ENCODE results near the gene SPP2.

Gene SPP2

DNA sequence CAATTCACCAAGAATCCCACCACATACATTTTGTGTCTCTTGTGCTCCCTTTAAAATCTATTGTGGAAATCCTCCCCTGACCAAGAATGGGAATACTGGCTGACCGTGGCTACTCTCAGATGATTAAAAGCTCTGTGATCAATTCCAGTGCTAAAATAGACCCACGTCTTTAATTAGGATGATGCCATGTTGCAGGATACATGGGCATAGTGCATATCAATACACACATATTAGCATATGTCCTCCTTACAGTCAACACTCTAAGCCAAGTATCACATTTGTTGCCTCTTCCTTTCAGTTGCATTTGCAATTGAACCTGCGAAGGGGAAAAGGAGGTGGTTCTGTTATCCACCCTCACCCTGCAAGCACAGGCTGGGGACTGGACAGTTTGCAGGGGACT lies 41.8 kb downstream of the SPP2 start:
- no peak for DNase-seq (ENCODE audit: low read depth in 3 of 3)

DNA sequence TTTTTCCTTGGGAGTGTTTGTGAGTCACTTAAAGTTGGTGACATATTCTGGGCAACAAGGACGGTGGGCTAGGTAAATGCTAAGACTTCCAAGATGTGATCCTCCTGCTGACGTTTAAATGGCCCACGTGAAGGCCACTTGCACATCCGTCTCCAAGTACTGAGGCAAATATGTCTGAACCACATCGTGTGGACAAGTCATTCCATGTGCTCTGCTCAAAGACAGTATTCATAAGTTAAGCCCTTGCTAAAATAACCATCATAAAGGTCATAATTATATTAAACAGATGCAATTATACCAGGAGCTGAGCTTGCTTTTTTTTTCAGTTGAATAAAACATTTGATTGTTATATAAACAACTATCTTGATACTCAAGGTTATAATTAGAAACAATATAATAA lies 44.8 kb downstream of the SPP2 start:
- DNase-seq (ENCODE audit: low read depth in 3 of 3) = no peak

DNA sequence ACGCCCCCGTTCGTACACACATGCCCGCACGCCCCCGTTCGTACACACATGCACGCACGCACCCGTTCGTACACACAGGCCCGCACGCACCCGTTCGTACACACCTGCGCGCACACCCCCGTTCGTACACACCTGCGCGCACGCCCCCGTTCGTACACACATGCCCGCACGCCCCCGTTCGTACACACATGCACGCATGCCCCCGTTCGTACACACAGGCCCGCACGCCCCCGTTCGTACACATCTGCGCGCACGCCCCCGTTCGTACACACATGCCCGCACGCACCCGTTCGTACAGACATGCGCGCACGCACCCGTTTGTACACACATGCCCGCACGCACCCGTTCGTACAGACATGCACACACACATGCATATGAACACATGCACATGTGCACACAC lies 45.7 kb downstream of the SPP2 start:
- no peak for DNase-seq (ENCODE audit: low read depth in 3 of 3)

DNA sequence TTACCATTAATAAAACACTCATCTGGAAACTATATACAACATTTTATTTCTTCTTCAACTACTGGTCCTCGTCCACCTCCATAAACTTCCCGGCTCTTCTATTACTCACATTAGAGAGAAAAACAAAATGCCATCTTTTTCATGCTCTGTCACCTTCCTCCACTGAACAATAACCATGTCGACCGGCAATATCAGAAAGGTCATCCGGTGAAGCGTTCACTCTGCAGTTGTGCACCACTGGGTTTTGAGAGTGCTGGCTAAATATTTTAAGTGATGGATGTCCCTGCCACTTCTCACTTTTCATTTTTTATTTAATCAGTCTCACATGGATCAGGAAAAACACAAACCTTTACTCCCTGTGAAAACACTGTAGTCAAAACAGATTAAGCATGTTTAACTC lies 48.2 kb downstream of the SPP2 start:
- no peak for DNase-seq (ENCODE audit: low read depth in 3 of 3)

DNA sequence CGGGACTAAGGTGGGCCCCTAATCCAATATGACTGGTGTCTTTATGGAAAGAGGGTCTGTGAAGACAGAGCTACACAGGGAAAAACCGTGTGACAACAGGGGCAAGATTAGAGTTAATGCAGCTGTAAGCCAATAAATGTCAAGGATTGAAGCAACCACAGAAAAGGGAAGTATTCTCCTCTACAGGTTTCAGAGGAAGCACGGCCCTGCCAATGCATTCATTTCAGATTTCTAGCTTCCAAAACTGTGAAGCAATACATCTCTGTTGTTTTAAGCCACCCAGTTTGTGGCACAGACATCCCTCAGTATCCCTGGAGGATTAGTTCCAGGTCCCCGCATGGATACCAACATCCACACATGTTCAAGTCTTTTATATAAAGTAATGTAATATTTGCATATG lies 48.8 kb downstream of the SPP2 start:
- no peak for DNase-seq (ENCODE audit: low read depth in 3 of 3)

DNA sequence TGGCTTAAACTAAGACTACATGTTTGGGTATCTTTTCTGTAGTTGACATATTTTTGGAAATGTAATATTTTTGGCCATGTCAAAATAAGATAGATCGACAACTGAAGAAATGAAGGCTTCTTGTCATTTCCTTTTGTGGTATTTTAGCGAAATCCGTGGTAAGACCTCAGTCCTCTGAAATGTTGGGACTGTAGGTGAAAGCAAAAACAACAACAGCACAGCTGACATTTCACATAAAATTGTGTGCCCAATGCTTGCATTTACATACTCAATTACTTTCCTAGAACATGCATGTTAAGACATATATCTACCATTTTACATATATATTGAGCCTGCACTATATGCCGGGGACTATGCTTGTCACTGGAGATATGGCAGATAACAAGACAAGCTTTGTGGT lies 50.2 kb downstream of the SPP2 start:
- DNase-seq (ENCODE audit: low read depth in 3 of 3) = no peak

DNA sequence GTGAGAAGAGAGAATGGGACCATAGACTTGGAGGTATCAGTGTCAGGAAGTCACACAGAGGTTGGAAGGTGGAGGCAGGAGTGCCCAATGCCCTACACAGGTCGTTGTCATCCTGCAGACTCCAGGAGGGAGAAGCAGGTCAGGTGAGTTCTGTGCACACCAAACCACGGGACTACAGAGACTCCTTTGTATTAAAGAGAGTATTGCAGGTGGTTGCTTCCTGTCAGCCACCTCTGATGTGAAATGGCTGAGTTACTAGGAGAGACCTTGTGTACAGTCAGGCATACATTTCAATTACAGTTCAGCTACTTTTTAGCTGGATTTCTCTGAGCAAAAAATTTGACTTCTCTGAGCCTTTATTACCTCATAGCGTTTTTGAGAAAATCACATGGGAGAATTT lies 51.6 kb downstream of the SPP2 start:
- no peak for DNase-seq (ENCODE audit: low read depth in 3 of 3)

DNA sequence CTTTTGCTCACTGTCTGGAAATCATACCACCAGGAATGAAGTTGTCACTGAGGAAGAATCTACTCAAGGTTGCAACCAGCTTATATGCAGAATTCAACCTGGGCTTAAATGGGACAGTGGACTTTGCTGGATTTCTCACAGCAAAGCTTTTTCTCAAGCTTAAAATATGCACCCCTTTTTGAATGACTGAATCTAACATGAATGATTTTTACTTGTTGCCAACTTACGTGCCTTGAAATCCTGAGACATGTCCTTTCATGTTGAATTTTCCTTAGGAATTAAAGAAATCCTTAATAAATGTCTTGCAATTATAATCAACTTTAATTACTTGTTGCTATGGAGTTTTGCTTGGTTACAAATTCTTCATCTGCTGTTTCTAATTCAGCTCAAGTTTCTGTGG lies 57.4 kb downstream of the SPP2 start:
- no peak for DNase-seq (ENCODE audit: low read depth in 3 of 3)

DNA sequence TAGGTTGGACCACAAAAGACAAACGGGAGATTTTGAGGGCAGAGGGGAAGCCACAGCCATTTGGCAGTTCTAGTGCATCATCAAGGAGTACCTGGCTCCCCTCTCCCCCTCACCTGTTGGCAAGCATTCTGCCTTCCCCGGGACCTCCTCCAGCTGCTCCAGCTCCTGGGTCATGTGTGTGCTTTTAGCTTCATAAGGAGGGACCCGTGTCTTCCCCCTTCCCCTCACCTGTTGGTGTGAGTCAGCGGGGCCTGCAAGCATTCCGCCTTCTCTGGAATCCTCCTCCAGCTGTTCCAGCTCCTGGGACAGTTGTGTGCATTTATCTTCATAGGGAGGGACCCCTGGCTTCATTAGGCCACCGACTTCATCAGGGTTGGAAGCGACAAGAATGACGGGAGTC lies 58.8 kb downstream of the SPP2 start:
- no peak for DNase-seq (ENCODE audit: low read depth in 3 of 3)

DNA sequence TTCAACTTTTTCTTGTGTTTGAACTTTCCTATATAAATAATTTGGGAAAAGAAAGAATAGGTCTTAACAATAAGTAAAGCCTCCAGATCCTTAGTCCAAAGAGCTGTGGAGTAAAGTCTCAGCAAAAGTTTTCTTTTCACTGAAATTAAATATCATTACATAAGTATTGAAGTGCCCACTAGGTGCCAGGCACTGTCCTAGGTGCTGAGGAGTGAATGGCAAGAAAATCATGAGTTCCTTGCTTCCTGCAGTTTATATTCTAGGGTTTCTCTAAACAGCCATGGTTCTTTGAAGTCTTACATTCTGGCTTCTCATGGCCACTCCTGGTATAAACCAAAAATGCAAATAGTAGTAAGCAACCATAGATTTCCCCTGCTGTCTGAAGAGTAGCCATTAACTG lies 59.7 kb downstream of the SPP2 start:
- no peak for DNase-seq (ENCODE audit: low read depth in 3 of 3)

DNA sequence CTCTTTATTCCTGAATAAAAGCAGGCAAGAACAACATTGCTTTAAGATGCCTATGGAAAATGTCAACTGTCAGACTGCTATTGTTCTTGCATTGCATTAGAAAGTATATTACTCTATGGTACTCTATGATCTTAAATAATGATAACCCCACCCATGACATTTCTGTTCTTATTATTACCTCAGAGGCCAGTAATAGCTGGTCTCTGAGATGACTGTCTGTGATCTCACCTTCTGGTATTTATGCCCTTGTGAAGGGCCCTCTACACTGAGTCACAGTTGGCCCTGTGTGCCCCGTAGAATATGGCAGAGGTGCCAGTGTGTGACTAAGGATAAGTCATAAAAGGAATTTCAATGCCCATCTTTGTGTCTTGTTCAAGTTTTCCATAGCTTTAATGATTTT lies 61.0 kb downstream of the SPP2 start:
- DNase-seq (ENCODE audit: low read depth in 3 of 3) = no peak

DNA sequence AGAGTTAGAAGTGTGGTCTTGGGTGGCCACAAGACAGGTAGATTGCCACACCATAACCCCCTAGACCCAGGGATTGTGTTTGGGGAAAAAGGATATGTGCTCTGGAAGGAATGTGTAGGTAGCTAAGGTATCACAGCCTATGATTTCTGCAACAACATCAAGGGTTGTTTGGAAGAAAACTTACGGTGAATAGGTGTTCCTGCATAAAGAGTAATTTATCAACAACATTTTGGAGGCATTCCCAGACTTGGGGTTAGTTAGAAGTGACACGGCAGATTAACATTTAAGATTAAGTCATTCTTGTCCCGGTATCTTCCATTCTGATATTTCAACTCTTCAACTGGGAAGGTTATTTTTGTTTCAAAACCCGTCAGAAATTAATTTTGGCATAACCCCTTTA lies 65.5 kb downstream of the SPP2 start:
- DNase-seq (ENCODE audit: low read depth in 3 of 3) = no peak

DNA sequence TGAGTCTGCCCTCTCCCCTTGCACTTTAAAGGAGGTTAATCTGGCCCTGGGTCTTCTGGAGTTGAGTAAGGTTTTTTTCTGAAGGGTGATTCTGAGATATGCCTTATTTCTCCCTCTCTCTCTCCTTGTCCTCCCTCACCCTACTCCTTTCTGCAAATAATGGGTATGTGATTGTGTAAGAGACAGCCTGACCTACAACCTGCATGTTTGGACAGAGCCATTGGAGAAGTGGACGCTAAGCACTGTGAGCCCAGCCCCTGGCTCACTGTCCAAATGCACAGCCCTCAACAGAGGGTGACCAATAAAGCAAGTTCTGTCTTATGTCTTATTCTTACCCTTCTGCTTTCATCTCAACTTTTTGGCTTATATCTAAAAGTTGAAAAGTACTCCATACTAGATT lies 71.5 kb downstream of the SPP2 start:
- DNase-seq (ENCODE audit: low read depth in 3 of 3) = no peak

DNA sequence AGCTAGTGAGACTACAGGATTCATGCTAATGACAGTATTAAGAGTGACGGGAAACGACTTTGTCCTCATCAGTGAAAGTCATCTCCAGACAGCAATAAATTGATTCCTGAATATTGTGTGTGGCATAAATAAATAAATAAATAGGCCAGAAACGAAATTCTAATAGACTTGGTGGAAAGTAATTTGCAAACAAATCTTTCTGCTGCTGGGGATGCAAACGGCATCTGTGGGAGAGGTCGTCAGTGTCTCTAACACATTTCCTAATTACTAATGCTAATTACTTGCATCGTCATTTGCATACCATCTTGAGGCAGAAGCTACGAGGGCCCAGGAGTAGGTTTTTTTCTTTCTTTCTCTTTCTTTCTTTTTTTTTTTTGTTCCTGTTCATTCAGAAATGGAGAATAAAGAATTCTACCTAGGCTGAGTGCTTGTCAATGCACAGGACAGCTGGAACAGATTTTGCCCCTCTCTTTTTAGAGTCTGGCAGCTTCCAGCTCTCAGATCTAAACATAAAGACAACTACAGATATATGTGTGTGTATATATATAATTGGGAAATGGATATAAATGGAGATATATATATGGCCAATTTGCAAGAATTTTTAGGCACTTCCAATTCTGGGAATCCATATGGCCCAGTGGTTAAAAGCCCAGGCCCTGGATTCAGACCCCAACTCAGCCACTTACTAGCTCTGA lies 75.1 kb downstream of the SPP2 start:
- no peak for DNase-seq (ENCODE audit: low read depth in 3 of 3)

DNA sequence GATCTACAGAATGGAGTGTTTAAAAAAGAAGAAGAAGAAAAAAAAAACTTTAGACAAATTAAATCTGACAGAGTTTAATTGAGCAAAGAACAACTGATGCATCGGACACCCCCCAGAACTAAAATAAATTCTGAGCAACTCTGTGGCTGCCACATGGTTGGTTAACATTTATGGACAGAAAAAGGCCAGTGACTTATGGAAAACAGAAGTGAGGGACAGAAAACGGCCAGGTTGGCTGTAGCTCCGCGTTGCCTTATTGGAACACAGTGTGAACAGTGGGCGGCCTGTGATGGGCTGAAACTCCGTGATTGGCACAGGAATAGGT lies 75.6 kb downstream of the SPP2 start:
- DNase-seq (ENCODE audit: low read depth in 3 of 3) = no peak

Data from stimulated activated CD4-positive, alpha-beta T cell treated with anti-CD3 and anti-CD28 coated beads, TNF-alpha, amount 100 ng/mL, for 4 hours (primary cell).